GM12801 (cell line): ENCODE data around the gene FFAR2.

Experiments
- CTCF ChIP-seq: IDR thresholded peaks from one replicate; pipeline ENCODE4 v1.5.1; 2011; ENCODE audit warnings: control low read depth; ENCODE audit not compliant: insufficient read length; ENCODE audit errors: extremely low read depth

The FFAR2 gene

GRCh38 chr19:35486268-35486708, 38.2 kb downstream of the FFAR2 start:
- TF ChIP-seq CTCF, result no peak

DNA sequence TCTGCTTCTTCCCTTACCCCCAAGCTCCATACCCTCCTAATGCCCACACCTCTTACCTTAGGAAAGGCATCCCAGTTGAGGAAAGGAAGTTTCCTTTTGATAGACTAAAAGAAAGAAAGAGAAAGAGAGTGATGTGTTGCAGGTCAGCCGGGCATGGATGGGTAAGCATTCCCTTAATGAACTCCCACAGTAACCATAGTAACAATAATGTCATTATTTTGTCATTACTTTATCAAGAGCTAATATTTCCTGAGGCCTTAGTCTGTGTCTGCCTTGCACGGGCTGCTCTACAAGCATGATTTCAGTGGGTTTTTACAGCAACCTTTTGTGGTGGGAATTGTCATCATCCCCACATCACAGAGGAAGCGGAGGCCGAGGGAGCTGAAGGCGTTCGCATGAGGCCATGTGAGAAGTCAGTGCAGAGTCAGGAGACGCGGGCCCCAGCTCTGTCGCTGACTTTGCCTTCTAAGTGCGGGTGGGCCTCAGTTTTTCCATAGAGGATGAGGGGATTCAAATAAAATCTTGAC, 39.7 kb downstream of the FFAR2 start:
- no peak for TF ChIP-seq CTCF

- no peak for TF ChIP-seq CTCF
Observed at GRCh38 chr19:35488677-35489076, 40.6 kb downstream of the FFAR2 start.

DNA sequence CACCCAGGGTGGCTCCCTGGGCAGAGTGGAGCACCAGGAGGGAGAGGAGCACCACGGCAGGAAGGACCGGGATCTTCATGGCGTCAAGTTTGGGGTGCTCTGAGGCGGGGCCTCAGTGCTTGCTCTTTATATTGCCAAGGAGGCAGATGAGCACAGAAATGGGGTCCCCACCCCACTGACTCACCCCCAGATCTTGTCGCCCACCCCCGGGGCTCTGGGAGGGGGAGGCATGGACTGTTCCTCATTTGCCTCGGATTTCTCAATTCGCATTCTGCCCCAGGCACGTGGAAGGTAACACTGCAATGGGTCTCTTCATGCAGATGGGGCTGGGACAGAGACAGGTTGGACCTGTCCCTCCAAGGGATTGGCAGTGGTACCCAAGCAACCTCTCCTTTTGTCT, 42.3 kb downstream of the FFAR2 start, which contains the start of gene KRTDAP:
Gene KRTDAP, minus strand, starts transcription at position 101 of the 400 bp plus-strand sequence. Its CDS starts 22 bp downstream, at position 79.
- no peak for TF ChIP-seq CTCF

GRCh38 chr19:35491836-35492360, 43.8 kb downstream of the FFAR2 start:
- TF ChIP-seq CTCF, result no peak

DNA sequence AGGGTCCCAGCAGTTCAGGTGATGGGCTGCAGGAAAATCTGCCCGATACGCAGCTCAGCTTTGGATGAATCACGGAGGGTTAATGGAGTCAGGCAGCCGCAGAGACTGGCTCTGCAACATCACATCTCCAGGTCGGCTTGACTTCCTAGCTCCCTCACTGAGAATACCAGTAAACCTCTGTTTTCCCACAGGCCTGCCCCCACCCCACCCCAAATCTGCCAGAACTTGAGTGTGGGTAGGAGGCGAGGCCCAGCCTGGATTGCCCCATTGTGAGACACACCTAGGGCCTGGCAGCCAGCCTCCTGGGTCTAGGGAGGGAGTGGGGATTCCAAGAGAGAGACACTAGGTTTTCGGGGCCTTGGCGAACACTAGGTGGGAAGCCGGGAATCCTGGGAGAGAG, 45.9 kb downstream of the FFAR2 start:
- no peak for TF ChIP-seq CTCF

DNA sequence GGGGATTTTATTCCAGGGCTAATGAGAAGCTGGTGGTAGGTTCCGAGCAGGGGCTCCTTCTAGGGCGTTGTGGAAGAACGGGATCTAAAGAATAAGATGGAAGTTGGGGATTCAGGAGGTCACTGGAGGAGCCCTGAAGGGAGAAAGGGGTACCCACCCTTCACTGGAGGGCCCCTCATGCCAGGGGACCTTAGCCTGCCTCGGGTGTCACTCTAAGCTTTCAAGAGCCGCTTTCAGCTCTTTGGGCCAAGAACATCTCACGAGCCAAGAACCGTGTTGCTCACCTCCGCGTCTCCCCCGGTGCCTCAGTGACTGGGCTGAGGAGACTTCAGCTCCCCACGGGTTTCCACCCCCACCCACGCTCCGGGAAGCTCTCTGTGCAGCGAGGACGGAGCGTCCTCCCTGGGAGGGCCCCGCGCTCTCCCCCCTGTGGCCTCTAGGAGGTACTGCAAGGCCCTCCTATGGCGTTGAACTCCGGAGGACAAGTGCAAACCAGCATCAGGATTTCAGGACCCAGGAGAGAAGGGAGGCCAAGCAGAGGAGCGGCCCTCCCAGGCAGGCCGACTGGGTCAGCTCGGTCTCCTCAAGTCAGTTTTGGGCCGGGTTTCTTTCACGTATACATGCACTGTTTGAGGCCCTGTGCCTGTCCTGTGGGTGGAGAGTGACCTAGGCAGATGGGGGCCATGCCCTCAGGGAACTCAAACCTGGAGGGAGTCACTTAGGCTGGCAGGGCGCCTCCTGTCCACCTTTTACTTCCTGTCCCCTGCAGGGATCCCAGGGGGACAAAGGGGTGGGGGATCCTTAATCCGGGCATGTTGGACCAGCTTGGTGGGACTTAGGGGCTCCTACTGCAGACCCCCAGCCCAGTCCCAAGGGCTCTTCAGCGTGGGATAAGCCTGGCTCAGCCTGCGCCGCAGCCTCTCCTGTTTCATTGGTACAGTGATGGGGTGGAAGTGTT, 47.3 kb downstream of the FFAR2 start:
- TF ChIP-seq CTCF, result peak; percentile 87
